Neural cell (in vitro differentiated cells): ENCODE results near the gene TGM5.

Source experiments
- EP300 ChIP-seq: fragments of 450-650 bp; conservative IDR thresholded peaks from 2 replicates; pipeline ENCODE4 v1.6.1; 2014; ENCODE audit warnings: antibody characterized with exemption, mild to moderate bottlenecking, moderate library complexity; ENCODE audit not compliant: poor library complexity, severe bottlenecking
- EZH2 ChIP-seq: fragments of 200-600, 300-800 bp; shearing (Covaris generic), sonication (generic); IDR thresholded peaks from 2 replicates; pipeline ENCODE4 v1.6.1; 2014; ENCODE audit warnings: antibody characterized with exemption, low read length, borderline replicate concordance, mild to moderate bottlenecking; ENCODE audit not compliant: insufficient read depth, poor library complexity, severe bottlenecking
- POLR2AphosphoS5 ChIP-seq: IDR thresholded peaks from 2 replicates; pipeline ENCODE4 v1.6.1; 2012
- RAD21 ChIP-seq: fragments of 450-650 bp; conservative IDR thresholded peaks from 2 replicates; pipeline ENCODE4 v1.6.1; 2014; ENCODE audit warnings: antibody characterized with exemption, mild to moderate bottlenecking, moderate library complexity
- TAF1 ChIP-seq: IDR thresholded peaks from 2 replicates; pipeline ENCODE4 v1.6.1; 2012; ENCODE audit warnings: low read depth
- TF ChIP-seq, protein P1 (sequence below): fragments of 450-650 bp; IDR thresholded peaks from 2 replicates; pipeline ENCODE4 v1.5.1; 2014; ENCODE audit warnings: antibody characterized with exemption, mild to moderate bottlenecking, moderate library complexity; ENCODE audit not compliant: poor library complexity, severe bottlenecking
- TF ChIP-seq, protein P2 (sequence below): IDR thresholded peaks from 2 replicates; pipeline ENCODE4 v1.6.1; 2012; ENCODE audit warnings: borderline replicate concordance

DNA sequence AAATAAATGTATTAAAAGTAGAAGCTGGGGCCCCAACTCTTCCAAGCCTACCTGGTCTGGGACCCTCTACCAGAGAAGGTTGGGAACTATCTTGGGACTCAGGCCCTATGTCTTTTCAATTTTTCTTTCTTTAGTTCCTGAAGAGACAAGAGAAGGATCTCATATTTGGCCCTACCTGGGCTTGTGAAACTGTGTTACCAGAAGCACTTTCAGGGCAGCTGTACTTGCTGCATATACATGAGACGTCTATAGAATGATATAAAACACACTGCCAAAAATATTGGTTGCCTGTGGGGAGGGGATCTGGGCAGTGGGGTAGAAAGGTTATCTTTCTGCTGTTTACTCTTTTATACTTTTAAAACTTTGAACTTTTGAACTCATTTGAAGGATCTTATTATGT lies 45.3 kb downstream of the TGM5 start:
- TF ChIP-seq, protein P1, sequence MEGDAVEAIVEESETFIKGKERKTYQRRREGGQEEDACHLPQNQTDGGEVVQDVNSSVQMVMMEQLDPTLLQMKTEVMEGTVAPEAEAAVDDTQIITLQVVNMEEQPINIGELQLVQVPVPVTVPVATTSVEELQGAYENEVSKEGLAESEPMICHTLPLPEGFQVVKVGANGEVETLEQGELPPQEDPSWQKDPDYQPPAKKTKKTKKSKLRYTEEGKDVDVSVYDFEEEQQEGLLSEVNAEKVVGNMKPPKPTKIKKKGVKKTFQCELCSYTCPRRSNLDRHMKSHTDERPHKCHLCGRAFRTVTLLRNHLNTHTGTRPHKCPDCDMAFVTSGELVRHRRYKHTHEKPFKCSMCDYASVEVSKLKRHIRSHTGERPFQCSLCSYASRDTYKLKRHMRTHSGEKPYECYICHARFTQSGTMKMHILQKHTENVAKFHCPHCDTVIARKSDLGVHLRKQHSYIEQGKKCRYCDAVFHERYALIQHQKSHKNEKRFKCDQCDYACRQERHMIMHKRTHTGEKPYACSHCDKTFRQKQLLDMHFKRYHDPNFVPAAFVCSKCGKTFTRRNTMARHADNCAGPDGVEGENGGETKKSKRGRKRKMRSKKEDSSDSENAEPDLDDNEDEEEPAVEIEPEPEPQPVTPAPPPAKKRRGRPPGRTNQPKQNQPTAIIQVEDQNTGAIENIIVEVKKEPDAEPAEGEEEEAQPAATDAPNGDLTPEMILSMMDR = no peak
- TF ChIP-seq TAF1 = no peak
- TF ChIP-seq, protein P2, sequence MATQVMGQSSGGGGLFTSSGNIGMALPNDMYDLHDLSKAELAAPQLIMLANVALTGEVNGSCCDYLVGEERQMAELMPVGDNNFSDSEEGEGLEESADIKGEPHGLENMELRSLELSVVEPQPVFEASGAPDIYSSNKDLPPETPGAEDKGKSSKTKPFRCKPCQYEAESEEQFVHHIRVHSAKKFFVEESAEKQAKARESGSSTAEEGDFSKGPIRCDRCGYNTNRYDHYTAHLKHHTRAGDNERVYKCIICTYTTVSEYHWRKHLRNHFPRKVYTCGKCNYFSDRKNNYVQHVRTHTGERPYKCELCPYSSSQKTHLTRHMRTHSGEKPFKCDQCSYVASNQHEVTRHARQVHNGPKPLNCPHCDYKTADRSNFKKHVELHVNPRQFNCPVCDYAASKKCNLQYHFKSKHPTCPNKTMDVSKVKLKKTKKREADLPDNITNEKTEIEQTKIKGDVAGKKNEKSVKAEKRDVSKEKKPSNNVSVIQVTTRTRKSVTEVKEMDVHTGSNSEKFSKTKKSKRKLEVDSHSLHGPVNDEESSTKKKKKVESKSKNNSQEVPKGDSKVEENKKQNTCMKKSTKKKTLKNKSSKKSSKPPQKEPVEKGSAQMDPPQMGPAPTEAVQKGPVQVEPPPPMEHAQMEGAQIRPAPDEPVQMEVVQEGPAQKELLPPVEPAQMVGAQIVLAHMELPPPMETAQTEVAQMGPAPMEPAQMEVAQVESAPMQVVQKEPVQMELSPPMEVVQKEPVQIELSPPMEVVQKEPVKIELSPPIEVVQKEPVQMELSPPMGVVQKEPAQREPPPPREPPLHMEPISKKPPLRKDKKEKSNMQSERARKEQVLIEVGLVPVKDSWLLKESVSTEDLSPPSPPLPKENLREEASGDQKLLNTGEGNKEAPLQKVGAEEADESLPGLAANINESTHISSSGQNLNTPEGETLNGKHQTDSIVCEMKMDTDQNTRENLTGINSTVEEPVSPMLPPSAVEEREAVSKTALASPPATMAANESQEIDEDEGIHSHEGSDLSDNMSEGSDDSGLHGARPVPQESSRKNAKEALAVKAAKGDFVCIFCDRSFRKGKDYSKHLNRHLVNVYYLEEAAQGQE = no peak
- no peak for TF ChIP-seq EZH2
- TF ChIP-seq POLR2AphosphoS5 = no peak
- no peak for TF ChIP-seq EP300
- no peak for TF ChIP-seq RAD21
